Caco-2 (cell line): ENCODE measurements around the gene SHCBP1L. TPM values are rescaled to one million over a fixed set of nuclear protein-coding genes. Genes with fewer than 3 reads are reported as not detected.
"Not testable (repeated sequence)": the region's sequence is repeated elsewhere in the genome, so short reads cannot be mapped to it uniquely, and the experiment has no call there.

Experiments used
- BruUV-seq: library from RNA; stranded (reverse); fragments of 400-500 nt; replicated peaks from 2 replicates; lab custom pipeline; 2021; lab: Mats Ljungman, UMichigan
- CTCF ChIA-PET: fragments of 300-600 bp; sonication (Branson Sonifier 250); formaldehyde crosslinking; loops from one replicate; lab custom pipeline; 2022; ENCODE audit warnings: antibody characterized with exemption; lab: Charles Lee
- POLR2A ChIA-PET: fragments of 300-600 bp; sonication (Branson Sonifier 250); formaldehyde crosslinking; loops from one replicate; lab custom pipeline; 2022; ENCODE audit warnings: antibody characterized with exemption; lab: Charles Lee
- DNase-seq, 2 experiments: peaks; one replicate each; pipeline versions ENCODE4 v3.0.0 to v3.0.0-alpha.2; 2020 to 2022
- H3K27me3 ChIP-seq: replicated peaks from 2 replicates; pipeline ENCODE4 v1.6.0; 2011; ENCODE audit warnings: low read length; ENCODE audit not compliant: control insufficient read depth, insufficient read depth
- H3K36me3 ChIP-seq: 2 replicates; pipeline ENCODE4 v1.5.1; 2011; ENCODE audit warnings: low read length; ENCODE audit not compliant: control insufficient read depth, insufficient read depth
- H3K4me1 ChIP-seq: fragments of 250-450 bp; sonication (Bioruptor Pico); 2 replicates; pipeline ENCODE4 v1.5.1; 2020; ENCODE audit warnings: mild to moderate bottlenecking
- H3K4me3 ChIP-seq: 2 replicates; pipeline ENCODE4 v1.5.1; 2011; ENCODE audit warnings: low read depth, mild to moderate bottlenecking, control low read depth, low read length
- H3K9me3 ChIP-seq: fragments of 250-450 bp; sonication (Bioruptor Pico); 2 replicates; pipeline ENCODE4 v1.5.1; 2020; ENCODE audit warnings: mild to moderate bottlenecking, moderate library complexity
- H3K27ac Mint-ChIP-seq: one replicate; pipeline ENCODE4 v1.8.0; 2022; ENCODE audit warnings: mixed read lengths; ENCODE audit not compliant: unreplicated experiment
- H3K27me3 Mint-ChIP-seq: one replicate; pipeline ENCODE4 v1.8.0; 2022; ENCODE audit warnings: mixed read lengths; ENCODE audit not compliant: insufficient read depth, unreplicated experiment
- H3K36me3 Mint-ChIP-seq: one replicate; pipeline ENCODE4 v1.8.0; 2022; ENCODE audit warnings: mild to moderate bottlenecking, mixed read lengths; ENCODE audit not compliant: insufficient read depth, unreplicated experiment
- H3K4me1 Mint-ChIP-seq: one replicate; pipeline ENCODE4 v1.8.0; 2022; ENCODE audit warnings: low read depth, mixed read lengths; ENCODE audit not compliant: unreplicated experiment
- H3K4me3 Mint-ChIP-seq: one replicate; pipeline ENCODE4 v1.8.0; 2022; ENCODE audit warnings: mild to moderate bottlenecking, moderate library complexity, mixed read lengths; ENCODE audit not compliant: unreplicated experiment
- H3K9me3 Mint-ChIP-seq: one replicate; pipeline ENCODE4 v1.8.0; 2022; ENCODE audit warnings: mixed read lengths; ENCODE audit not compliant: unreplicated experiment
- intact Hi-C: fragments of 100-400 bp; cut with micrococcal nuclease; formaldehyde crosslinking; loops from one replicate; pipeline ENCODE4 v1.10.0; 2022; ENCODE audit not compliant: unreplicated experiment
- total RNA-seq: library from RNA; stranded (reverse); gene quantifications from 2 replicates; pipeline ENCODE4 v1.2.3, GENCODE V29; 2022
- TF ChIP-seq, protein P1 (sequence below), 2 experiments: fragments of 200-600 bp in 1 of 2; IDR thresholded peaks; 1 replicate in 1 of 2; 2 replicates in 1 of 2; pipeline versions ENCODE4 v1.5.1 to v1.8.0; 2011 to 2022; ENCODE audit warnings: antibody characterized with exemption in 1 of 2, control low read depth in 1 of 2, inconsistent platforms in 1 of 2, low read depth in 1 of 2, low read length in 1 of 2, mild to moderate bottlenecking in 1 of 2, moderate library complexity in 1 of 2; ENCODE audit not compliant: insufficient read depth in 1 of 2, severe bottlenecking in 1 of 2, unreplicated experiment in 1 of 2

SHCBP1L gene
- total RNA-seq, 1 experiment from 2014 or later, result not detected

DNA sequence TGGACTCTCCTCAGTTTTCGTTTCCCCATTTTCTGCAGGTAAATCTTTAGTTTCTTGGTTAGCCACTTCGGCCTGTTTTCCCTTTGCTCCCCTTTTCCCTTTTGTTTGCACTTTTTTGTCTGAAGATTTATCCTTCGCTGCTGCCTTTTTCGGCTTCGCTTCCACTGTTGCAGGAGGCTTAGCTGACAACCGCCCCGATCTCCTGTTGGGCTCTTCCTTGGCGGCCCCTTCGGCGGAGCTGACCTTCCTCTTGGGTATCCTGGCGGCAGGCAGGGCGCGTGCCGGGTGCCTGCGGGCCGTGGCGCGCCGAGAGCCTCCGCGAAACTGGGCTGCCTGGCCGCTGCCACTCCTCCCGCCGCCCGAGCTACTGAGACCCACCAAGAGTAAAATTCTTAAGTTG is 10.8 kb downstream of the SHCBP1L start:
- H3K4me3 ChIP-seq, DNase-seq, H3K36me3 ChIP-seq, H3K4me1 ChIP-seq, H3K27me3 ChIP-seq, H3K9me3 Mint-ChIP-seq, H3K36me3 Mint-ChIP-seq, H3K27ac Mint-ChIP-seq, intact Hi-C loops, H3K4me1 Mint-ChIP-seq, CTCF ChIA-PET, H3K9me3 ChIP-seq, H3K4me3 Mint-ChIP-seq, BruUV-seq, H3K27me3 Mint-ChIP-seq, POLR2A ChIA-PET: not testable (repeated sequence)

DNA sequence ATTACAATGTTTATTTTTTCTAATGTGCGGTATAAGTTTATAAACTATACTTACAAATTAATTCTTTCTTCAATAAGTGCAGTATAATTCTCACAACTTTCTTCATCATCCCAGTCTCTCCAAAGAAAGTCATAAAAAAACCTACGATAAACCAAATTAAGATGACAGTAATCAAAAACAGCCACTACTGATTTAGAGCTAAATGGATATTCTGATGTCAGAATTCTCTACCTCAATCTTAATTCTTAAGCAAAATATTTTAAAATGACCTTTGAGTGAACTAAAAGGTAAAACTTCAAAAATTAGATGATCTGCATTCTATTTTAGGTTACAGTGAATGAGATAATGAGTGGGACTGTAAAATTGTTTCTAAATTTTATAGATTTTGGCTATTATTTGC is 13.6 kb downstream of the SHCBP1L start:
- peaks cover 4% of the 10 kb centered on the region; the same call in 1 of the 2 replicates for H3K9me3 ChIP-seq
- H3K27me3 Mint-ChIP-seq, result peaks cover under 1% of the 10 kb centered on the region
- H3K36me3 Mint-ChIP-seq, result no peaks in the 10 kb centered on the region
- no peaks in the 10 kb centered on the region for H3K27me3 ChIP-seq
- POLR2A ChIA-PET, result no interaction called here
- H3K36me3 ChIP-seq, result no peaks in the 10 kb centered on the region
- H3K4me1 ChIP-seq, result no peaks in the 10 kb centered on the region
- intact Hi-C loops, result no loop called here
- TF ChIP-seq, protein P1, sequence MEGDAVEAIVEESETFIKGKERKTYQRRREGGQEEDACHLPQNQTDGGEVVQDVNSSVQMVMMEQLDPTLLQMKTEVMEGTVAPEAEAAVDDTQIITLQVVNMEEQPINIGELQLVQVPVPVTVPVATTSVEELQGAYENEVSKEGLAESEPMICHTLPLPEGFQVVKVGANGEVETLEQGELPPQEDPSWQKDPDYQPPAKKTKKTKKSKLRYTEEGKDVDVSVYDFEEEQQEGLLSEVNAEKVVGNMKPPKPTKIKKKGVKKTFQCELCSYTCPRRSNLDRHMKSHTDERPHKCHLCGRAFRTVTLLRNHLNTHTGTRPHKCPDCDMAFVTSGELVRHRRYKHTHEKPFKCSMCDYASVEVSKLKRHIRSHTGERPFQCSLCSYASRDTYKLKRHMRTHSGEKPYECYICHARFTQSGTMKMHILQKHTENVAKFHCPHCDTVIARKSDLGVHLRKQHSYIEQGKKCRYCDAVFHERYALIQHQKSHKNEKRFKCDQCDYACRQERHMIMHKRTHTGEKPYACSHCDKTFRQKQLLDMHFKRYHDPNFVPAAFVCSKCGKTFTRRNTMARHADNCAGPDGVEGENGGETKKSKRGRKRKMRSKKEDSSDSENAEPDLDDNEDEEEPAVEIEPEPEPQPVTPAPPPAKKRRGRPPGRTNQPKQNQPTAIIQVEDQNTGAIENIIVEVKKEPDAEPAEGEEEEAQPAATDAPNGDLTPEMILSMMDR (IDR thresholded peaks at IDR 0.05; ENCODE audit: insufficient read depth in 1 of 2, low read depth in 1 of 2, low read length in 1 of 2, severe bottlenecking in 1 of 2, unreplicated experiment in 1 of 2), result no peak
- no peak overlapping the region for H3K27ac Mint-ChIP-seq
- no peaks in the 10 kb centered on the region for H3K9me3 Mint-ChIP-seq
- BruUV-seq, result no TSS peak
- CTCF ChIA-PET, result no interaction called here
- no peak for DNase-seq
- no peak overlapping the region for H3K4me3 Mint-ChIP-seq
- H3K4me3 ChIP-seq, result no peak overlapping the region
- no peaks in the 10 kb centered on the region for H3K4me1 Mint-ChIP-seq

DNA sequence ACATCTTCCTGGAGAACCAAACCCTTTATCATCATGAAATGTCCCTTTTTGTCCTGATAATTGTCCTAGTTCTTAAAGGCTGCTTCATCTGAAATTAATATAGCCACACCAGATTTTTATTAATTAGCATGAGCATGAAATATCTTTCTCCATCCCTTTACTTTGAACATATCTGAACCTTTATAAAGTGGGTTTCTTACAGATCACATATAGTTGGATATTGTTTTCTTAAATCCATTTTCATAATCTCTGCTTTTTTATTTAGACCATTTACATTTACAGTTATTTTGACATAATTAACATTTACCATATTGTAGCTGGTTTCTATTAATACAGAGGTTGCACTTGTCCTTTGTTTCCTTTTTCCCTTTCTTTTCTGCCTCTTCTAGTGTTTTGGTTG is 17.2 kb downstream of the SHCBP1L start:
- BruUV-seq, result no TSS peak
- ChIA-PET POLR2A (no interaction called here), CTCF (no interaction called here)
- TF ChIP-seq, protein P1 (IDR thresholded peaks at IDR 0.05; ENCODE audit: insufficient read depth in 1 of 2, low read depth in 1 of 2, low read length in 1 of 2, severe bottlenecking in 1 of 2, unreplicated experiment in 1 of 2), result no peak
- Histone ChIP-seq H3K4me1 (no peaks in the 10 kb centered on the region), H3K36me3 (no peaks in the 10 kb centered on the region), H3K27me3 (no peaks in the 10 kb centered on the region), H3K4me3 (no peak overlapping the region), H3K9me3 (peaks cover 11% of the 10 kb centered on the region; the same call in 1 of the 2 replicates)
- no peak overlapping the region for H3K4me3 Mint-ChIP-seq
- DNase-seq, result no peak
- H3K36me3 Mint-ChIP-seq, result no peaks in the 10 kb centered on the region
- peaks cover 2% of the 10 kb centered on the region for H3K27me3 Mint-ChIP-seq
- H3K4me1 Mint-ChIP-seq, result no peaks in the 10 kb centered on the region
- peaks cover 11% of the 10 kb centered on the region for H3K9me3 Mint-ChIP-seq
- H3K27ac Mint-ChIP-seq, result no peak overlapping the region
- intact Hi-C loops, result no loop called here

DNA sequence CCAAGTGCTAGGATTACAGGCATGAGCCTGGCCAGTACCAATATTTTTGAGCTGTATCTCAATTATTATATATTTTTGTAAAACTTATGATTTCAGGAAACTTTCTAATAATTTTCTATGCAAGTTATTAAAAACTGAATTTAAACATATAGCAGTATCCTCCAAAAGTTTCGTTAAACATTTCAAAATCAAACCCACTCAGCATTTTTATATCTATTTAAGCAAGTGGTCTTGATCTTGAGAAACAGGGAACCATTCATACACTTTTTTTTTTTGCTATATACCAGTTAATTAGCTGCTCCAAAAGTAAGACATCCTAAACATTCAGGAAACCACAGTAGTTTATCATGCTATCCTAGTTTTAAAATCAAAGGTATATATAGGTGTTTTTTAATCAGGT is 22.0 kb downstream of the SHCBP1L start:
- intact Hi-C loops, result no loop called here
- CTCF ChIA-PET, result no interaction called here
- Mint-ChIP-seq H3K9me3 (peaks cover 11% of the 10 kb centered on the region), H3K27me3 (peaks cover 6% of the 10 kb centered on the region), H3K4me1 (peaks cover 6% of the 10 kb centered on the region), H3K36me3 (no peaks in the 10 kb centered on the region), H3K4me3 (no peak overlapping the region), H3K27ac (no peak overlapping the region)
- no peak for DNase-seq
- Histone ChIP-seq H3K27me3 (no peaks in the 10 kb centered on the region), H3K9me3 (peaks cover 11% of the 10 kb centered on the region; the same call in 1 of the 2 replicates), H3K4me1 (no peaks in the 10 kb centered on the region), H3K36me3 (no peaks in the 10 kb centered on the region), H3K4me3 (no peak overlapping the region)
- POLR2A ChIA-PET, result no interaction called here
- BruUV-seq, result no TSS peak
- TF ChIP-seq, protein P1 (IDR thresholded peaks at IDR 0.05; ENCODE audit: insufficient read depth in 1 of 2, low read depth in 1 of 2, low read length in 1 of 2, severe bottlenecking in 1 of 2, unreplicated experiment in 1 of 2), result no peak
